ENCODE data around the gene ALK. TPM values are rescaled to one million over a fixed set of nuclear protein-coding genes. Genes with fewer than 3 reads are reported as not detected.

The ALK gene
- total and polyA plus RNA-seq, 2 donors (not counting 1 experiment from before 2014, with no cell fraction given), result under 0.01 to 0.02 TPM

DNA sequence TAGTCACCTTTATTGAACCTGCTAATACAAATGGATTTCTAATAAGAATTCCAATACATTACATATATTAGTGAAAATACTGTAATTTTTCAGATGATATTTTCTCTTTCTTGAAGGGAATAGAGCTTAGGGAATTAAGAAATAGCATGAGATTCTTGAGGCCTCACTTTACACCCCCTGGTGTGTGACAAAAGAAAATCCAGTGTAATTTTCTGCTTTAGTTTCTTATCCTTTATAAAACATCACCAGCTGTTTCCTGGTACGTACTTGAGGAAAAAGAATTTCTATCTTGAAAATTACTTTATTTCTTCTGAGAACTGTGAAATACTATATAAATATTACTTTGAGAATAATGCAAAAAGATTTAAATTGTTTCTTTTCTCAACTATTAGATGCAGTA, 734.6 kb downstream of the ALK start:
- H3K4me3 ChIP-seq (replicated peaks in 1 of 4; ENCODE audit: control extremely low read depth in 1 of 4, insufficient read depth in 1 of 4, low read depth in 3 of 4, low read length in 4 of 4), result no peak overlapping the region
- H3K4me1 ChIP-seq (ENCODE audit: control insufficient read depth, extremely low read depth, insufficient read depth, low read length), result no peaks in the 10 kb centered on the region
- TF ChIP-seq EZH2 (IDR thresholded peaks at IDR 0.05; ENCODE audit: low read length, missing control alignments), result no peak
- TF ChIP-seq, protein P1, sequence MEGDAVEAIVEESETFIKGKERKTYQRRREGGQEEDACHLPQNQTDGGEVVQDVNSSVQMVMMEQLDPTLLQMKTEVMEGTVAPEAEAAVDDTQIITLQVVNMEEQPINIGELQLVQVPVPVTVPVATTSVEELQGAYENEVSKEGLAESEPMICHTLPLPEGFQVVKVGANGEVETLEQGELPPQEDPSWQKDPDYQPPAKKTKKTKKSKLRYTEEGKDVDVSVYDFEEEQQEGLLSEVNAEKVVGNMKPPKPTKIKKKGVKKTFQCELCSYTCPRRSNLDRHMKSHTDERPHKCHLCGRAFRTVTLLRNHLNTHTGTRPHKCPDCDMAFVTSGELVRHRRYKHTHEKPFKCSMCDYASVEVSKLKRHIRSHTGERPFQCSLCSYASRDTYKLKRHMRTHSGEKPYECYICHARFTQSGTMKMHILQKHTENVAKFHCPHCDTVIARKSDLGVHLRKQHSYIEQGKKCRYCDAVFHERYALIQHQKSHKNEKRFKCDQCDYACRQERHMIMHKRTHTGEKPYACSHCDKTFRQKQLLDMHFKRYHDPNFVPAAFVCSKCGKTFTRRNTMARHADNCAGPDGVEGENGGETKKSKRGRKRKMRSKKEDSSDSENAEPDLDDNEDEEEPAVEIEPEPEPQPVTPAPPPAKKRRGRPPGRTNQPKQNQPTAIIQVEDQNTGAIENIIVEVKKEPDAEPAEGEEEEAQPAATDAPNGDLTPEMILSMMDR (conservative IDR thresholded peaks at IDR 0.05 in 1 of 2, IDR thresholded peaks at IDR 0.05 in 1 of 2; ENCODE audit: low read depth in 1 of 2, low read length in 2 of 2), result no peak
- no peak overlapping the region for H2AFZ ChIP-seq (ENCODE audit: low read length)
- H3K27me3 ChIP-seq (ENCODE audit: control insufficient read depth, insufficient read depth, low read length), result no peaks in the 10 kb centered on the region
- no peak overlapping the region for H3K27ac ChIP-seq (ENCODE audit: insufficient read depth, low read length)
- H4K20me1 ChIP-seq (ENCODE audit: control insufficient read depth, extremely low read depth, insufficient read depth, low read length), result no peaks in the 10 kb centered on the region
- H3K9me3 ChIP-seq (ENCODE audit: control insufficient read depth, insufficient read depth, low read depth, low read length), result no peaks in the 10 kb centered on the region
- no peak for DNase-seq (ENCODE audit: low read depth in 2 of 2)
- no peak overlapping the region for H3K4me2 ChIP-seq (ENCODE audit: extremely low read depth, insufficient read depth, low read length)
- H3K9ac ChIP-seq (ENCODE audit: insufficient read depth, low read length), result no peak overlapping the region
- no peaks in the 10 kb centered on the region for H3K79me2 ChIP-seq (ENCODE audit: control insufficient read depth, insufficient read depth, low read length)
- H3K36me3 ChIP-seq (ENCODE audit: control insufficient read depth, insufficient read depth, low read length), result peaks cover 2% of the 10 kb centered on the region

DNA sequence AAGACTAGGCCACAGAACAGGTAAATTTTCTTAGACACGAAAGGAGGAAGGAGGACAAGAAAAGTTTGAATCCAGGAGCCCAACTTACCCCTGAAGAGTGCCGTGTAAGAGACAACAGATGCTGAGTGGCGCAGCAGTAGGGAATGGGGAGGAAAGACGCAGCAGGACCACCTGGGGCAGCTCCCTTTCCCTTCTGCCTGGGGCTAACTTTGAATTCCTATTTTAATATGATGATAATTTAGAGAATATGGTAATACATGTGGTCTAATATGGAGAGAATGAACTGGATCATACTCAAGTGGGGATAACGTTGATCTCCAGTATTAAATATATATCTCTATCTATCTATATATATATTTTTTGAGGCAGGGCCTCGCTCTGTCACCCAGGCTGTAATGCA, 736.9 kb downstream of the ALK start:
- Histone ChIP-seq H3K36me3 (ENCODE audit: control insufficient read depth, insufficient read depth, low read length) (peaks cover 5% of the 10 kb centered on the region), H3K79me2 (ENCODE audit: control insufficient read depth, insufficient read depth, low read length) (no peaks in the 10 kb centered on the region), H3K27me3 (ENCODE audit: control insufficient read depth, insufficient read depth, low read length) (no peaks in the 10 kb centered on the region), H3K9me3 (ENCODE audit: control insufficient read depth, insufficient read depth, low read depth, low read length) (no peaks in the 10 kb centered on the region), H2AFZ (ENCODE audit: low read length) (no peak overlapping the region), H3K4me1 (ENCODE audit: control insufficient read depth, extremely low read depth, insufficient read depth, low read length) (no peaks in the 10 kb centered on the region), H3K4me2 (ENCODE audit: extremely low read depth, insufficient read depth, low read length) (no peak overlapping the region), H3K9ac (ENCODE audit: insufficient read depth, low read length) (no peak overlapping the region), H3K4me3 (replicated peaks in 1 of 4; ENCODE audit: control extremely low read depth in 1 of 4, insufficient read depth in 1 of 4, low read depth in 3 of 4, low read length in 4 of 4) (no peak overlapping the region), H4K20me1 (ENCODE audit: control insufficient read depth, extremely low read depth, insufficient read depth, low read length) (no peaks in the 10 kb centered on the region), H3K27ac (ENCODE audit: insufficient read depth, low read length) (no peak overlapping the region)
- no peak for TF ChIP-seq EZH2 (IDR thresholded peaks at IDR 0.05; ENCODE audit: low read length, missing control alignments)
- TF ChIP-seq, protein P1 (conservative IDR thresholded peaks at IDR 0.05 in 1 of 2, IDR thresholded peaks at IDR 0.05 in 1 of 2; ENCODE audit: low read depth in 1 of 2, low read length in 2 of 2), result no peak
- no peak for DNase-seq (ENCODE audit: low read depth in 2 of 2)

DNA sequence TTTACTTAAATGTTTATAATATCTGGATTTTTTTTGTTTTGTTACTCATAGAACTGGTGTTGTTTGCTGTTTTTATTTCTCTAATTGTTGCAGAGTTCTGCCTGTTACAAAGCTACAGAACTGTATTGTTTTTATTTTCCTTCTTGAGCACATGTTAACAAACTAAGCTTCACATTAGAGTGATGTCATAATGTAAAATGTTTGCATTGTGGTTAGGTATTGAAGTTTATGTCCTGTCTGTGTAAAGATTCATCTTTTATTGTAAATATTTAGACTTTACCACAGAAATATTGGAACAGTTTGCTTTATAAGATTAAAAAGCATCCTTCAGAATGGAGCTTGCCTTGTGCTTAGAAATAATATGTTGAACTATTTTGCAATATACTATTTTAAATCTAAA, 738.5 kb downstream of the ALK start:
- Histone ChIP-seq H3K9ac (ENCODE audit: insufficient read depth, low read length) (no peak overlapping the region), H3K9me3 (ENCODE audit: control insufficient read depth, insufficient read depth, low read depth, low read length) (no peaks in the 10 kb centered on the region), H3K27ac (ENCODE audit: insufficient read depth, low read length) (no peak overlapping the region), H3K4me2 (ENCODE audit: extremely low read depth, insufficient read depth, low read length) (no peak overlapping the region), H4K20me1 (ENCODE audit: control insufficient read depth, extremely low read depth, insufficient read depth, low read length) (no peaks in the 10 kb centered on the region), H2AFZ (ENCODE audit: low read length) (no peak overlapping the region), H3K4me1 (ENCODE audit: control insufficient read depth, extremely low read depth, insufficient read depth, low read length) (no peaks in the 10 kb centered on the region), H3K27me3 (ENCODE audit: control insufficient read depth, insufficient read depth, low read length) (no peaks in the 10 kb centered on the region), H3K79me2 (ENCODE audit: control insufficient read depth, insufficient read depth, low read length) (no peaks in the 10 kb centered on the region), H3K4me3 (replicated peaks in 1 of 4; ENCODE audit: control extremely low read depth in 1 of 4, insufficient read depth in 1 of 4, low read depth in 3 of 4, low read length in 4 of 4) (no peak overlapping the region), H3K36me3 (ENCODE audit: control insufficient read depth, insufficient read depth, low read length) (peaks cover 5% of the 10 kb centered on the region)
- TF ChIP-seq EZH2 (IDR thresholded peaks at IDR 0.05; ENCODE audit: low read length, missing control alignments), result no peak
- TF ChIP-seq, protein P1 (conservative IDR thresholded peaks at IDR 0.05 in 1 of 2, IDR thresholded peaks at IDR 0.05 in 1 of 2; ENCODE audit: low read depth in 1 of 2, low read length in 2 of 2), result no peak
- DNase-seq (ENCODE audit: low read depth in 2 of 2), result peak in 1 of 2 donors; percentile 51
